IgD-negative memory B cell (primary cell): ENCODE measurements around the gene AFG1L. TPM values are rescaled to one million over a fixed set of nuclear protein-coding genes. Genes with fewer than 3 reads are reported as not detected.
"Not testable (repeated sequence)": the region's sequence is repeated elsewhere in the genome, so short reads cannot be mapped to it uniquely, and the experiment has no call there.

Source experiments
- H3K27ac Mint-ChIP-seq, 3 donors: one replicate each; pipeline ENCODE4 v1.8.0; 2020 to 2022; ENCODE audit warnings: mild to moderate bottlenecking in 3 of 3, mixed read lengths in 3 of 3, moderate library complexity in 1 of 3
- H3K27me3 Mint-ChIP-seq: one replicate; pipeline ENCODE4 v1.8.0; 2021; ENCODE audit warnings: mixed read lengths
- H3K36me3 Mint-ChIP-seq: one replicate; pipeline ENCODE4 v1.8.0; 2020; ENCODE audit warnings: mild to moderate bottlenecking, mixed read lengths
- H3K4me1 Mint-ChIP-seq, 3 donors: one replicate each; pipeline ENCODE4 v1.8.0; 2020 to 2022; ENCODE audit warnings: mixed read lengths in 3 of 3, mild to moderate bottlenecking in 1 of 3
- H3K4me3 Mint-ChIP-seq, 4 donors: one replicate each; pipeline ENCODE4 v1.8.0; 2020 to 2022; ENCODE audit warnings: mild to moderate bottlenecking in 4 of 4, mixed read lengths in 4 of 4, moderate library complexity in 3 of 4
- H3K9me3 Mint-ChIP-seq, 3 donors: one replicate each; pipeline ENCODE4 v1.8.0; 2020 to 2021; ENCODE audit warnings: mixed read lengths in 3 of 3, mild to moderate bottlenecking in 1 of 3
- polyA plus RNA-seq: library from polyadenylated mRNA; unstranded; fragments of 300-500 nt; fragmentation: Illumina TruSeq; gene quantifications from one replicate; pipeline ENCODE4 v1.2.3, GENCODE V29; 2021

The AFG1L gene
- polyA plus RNA-seq, 1 donor from 2014 or later = 5.7 TPM

GRCh38 chr6:108432792-108433191 is 137.9 kb downstream of the AFG1L start:
- Mint-ChIP-seq H3K27ac (no peak overlapping the region), H3K27me3 (no peaks in the 10 kb centered on the region), H3K9me3 (peaks cover 0 to 1% (median 0%) of the 10 kb centered on the region in 3 donors), H3K36me3 (peaks cover 8% of the 10 kb centered on the region), H3K4me1 (peaks cover 0 to 4% (median 2%) of the 10 kb centered on the region in 3 donors), H3K4me3 (no peak overlapping the region)

DNA sequence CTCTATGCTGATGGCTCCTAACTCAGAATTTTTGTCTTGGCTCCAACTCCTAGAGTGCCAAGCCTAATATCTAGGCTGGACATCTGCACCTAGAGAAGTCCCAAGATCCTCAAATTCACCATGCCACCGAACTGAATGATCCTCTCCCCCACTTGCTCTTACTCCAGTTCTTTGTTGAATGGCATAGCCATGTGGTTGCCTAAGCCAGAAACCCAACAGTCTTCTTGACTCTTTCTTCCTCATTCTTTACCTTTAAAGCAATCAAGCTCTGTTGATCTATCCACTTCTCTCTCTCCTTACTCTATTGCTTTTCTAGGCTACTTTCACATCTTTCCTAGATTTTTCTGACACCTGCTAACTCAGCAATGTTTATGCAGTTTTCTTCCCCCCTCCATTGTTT is 139.4 kb downstream of the AFG1L start:
- H3K9me3 Mint-ChIP-seq = peaks cover 0 to 1% (median 0%) of the 10 kb centered on the region in 3 donors
- peaks cover 1% of the 10 kb centered on the region for H3K36me3 Mint-ChIP-seq
- no peak overlapping the region for H3K4me3 Mint-ChIP-seq
- no peak overlapping the region for H3K27ac Mint-ChIP-seq
- H3K4me1 Mint-ChIP-seq = no peaks in the 10 kb centered on the region
- no peaks in the 10 kb centered on the region for H3K27me3 Mint-ChIP-seq

DNA sequence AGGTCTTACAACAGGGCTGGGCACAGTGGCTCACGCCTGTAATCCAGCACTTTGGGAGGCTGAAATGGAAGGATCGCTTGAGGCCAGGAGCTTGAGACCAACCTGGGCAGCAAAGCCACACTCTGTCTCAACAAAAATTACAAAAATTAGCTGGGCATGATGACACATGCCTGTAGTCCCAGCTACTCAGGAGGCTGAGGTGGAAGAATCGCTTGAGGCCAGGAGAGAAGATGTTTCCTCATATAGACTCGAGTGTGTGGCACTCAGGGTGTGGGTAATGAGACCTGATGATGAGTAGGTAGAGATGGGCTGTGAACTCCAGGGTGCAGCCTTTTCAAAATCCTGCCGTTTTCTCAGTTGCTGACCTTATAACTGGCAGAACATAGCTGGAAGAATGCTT is 140.5 kb downstream of the AFG1L start:
- no peaks in the 10 kb centered on the region for H3K36me3 Mint-ChIP-seq
- H3K27me3 Mint-ChIP-seq = no peaks in the 10 kb centered on the region
- no peak overlapping the region for H3K4me3 Mint-ChIP-seq
- no peaks in the 10 kb centered on the region for H3K4me1 Mint-ChIP-seq
- H3K27ac Mint-ChIP-seq = no peak overlapping the region
- H3K9me3 Mint-ChIP-seq = peaks cover 0 to 1% (median 0%) of the 10 kb centered on the region in 3 donors

GRCh38 chr6:108436771-108437170 is 141.9 kb downstream of the AFG1L start:
- H3K36me3 Mint-ChIP-seq = no peaks in the 10 kb centered on the region
- no peak overlapping the region for H3K27ac Mint-ChIP-seq
- no peak overlapping the region for H3K4me3 Mint-ChIP-seq
- H3K9me3 Mint-ChIP-seq = peaks cover 0 to 1% (median 0%) of the 10 kb centered on the region in 3 donors
- no peaks in the 10 kb centered on the region for H3K27me3 Mint-ChIP-seq
- no peaks in the 10 kb centered on the region for H3K4me1 Mint-ChIP-seq

DNA sequence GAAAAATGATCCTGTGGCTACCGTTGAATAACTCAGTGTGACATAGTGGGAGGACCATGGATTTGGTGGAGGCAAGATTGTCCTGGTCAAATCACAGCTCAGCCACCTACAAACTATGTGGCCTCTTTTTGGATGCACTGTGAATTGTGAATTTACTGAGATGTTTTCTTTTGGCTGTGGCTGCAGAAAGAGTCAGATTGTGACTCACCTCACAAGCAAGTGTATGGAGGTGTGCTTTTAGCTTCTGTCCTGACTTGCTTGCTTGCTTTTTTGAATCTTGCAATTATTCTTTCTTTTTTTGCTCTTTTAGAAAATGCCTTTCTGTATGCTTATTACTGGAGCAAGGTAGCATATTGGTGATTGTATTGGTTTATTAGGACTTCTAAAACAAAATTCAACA is 143.0 kb downstream of the AFG1L start:
- Mint-ChIP-seq H3K27ac (no peak overlapping the region), H3K27me3 (no peaks in the 10 kb centered on the region), H3K4me3 (no peak overlapping the region), H3K36me3 (no peaks in the 10 kb centered on the region), H3K4me1 (no peaks in the 10 kb centered on the region), H3K9me3 (no peaks in the 10 kb centered on the region)

GRCh38 chr6:108438918-108439317 is 144.1 kb downstream of the AFG1L start:
- Mint-ChIP-seq H3K4me3 (no peak overlapping the region), H3K4me1 (peaks cover 0 to under 1% (median 0%) of the 10 kb centered on the region in 3 donors), H3K27me3 (no peaks in the 10 kb centered on the region), H3K9me3 (no peaks in the 10 kb centered on the region), H3K36me3 (peaks cover 4% of the 10 kb centered on the region), H3K27ac (no peak overlapping the region)

DNA sequence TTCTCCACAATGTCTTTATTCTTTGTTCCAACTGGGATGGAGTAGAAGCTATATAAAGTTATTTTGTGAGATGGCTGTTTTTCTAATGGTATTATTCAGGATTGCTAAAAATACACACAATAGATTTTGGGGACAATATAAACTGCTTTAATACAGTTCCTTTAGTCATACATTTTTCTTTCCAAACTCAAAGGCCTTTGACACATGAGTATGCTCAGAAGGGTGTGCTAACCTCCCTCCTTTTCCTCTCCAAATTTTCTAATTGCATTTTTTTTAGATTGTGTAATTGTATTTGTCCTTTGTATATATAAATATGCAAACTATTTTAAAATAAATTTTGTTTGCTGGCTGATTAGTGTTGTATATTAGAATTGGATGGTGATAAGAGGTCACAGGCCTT is 146.3 kb downstream of the AFG1L start:
- Mint-ChIP-seq H3K4me3 (no peak overlapping the region), H3K27me3 (no peaks in the 10 kb centered on the region), H3K4me1 (peaks cover 6 to 15% (median 10%) of the 10 kb centered on the region in 3 donors), H3K27ac (no peak overlapping the region), H3K9me3 (no peaks in the 10 kb centered on the region), H3K36me3 (peaks cover 4% of the 10 kb centered on the region)

DNA sequence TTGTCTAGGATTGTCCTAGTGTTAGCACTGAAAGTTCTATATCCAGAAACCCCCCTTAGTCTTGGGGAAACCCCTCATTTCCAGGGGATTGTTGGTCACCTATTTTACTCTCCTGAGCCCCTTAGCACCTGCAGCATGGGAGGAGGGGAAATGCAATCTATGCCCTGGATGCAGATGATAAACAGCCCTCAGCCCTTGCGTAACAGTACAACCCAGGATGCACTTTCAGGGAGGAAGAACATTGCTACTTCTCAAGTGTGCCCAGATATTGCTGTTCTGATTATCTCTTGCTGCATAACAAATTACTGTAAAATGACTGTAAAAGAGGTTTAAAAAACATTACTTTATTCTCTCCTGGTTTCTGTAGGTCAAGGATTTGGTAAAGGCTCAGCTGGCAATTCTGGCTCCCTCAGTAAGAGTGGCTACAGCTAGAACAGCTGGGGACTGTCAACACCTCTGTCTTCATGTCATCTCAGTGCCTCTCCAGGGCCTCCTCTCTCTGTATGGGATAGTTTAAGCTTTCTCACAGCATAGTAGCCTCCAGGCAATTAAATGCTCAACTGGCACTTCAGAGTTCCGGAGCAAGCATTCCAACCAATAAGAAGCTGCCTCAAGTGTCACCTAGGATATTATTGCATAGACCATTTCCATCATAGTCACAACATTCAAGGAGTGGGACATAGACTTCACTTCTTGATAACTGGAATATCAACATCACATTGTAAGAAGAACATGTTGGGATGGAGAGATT is 148.1 kb downstream of the AFG1L start:
- Mint-ChIP-seq H3K9me3 (no peaks in the 10 kb centered on the region), H3K27ac (no peak overlapping the region), H3K4me1 (peaks cover 6 to 15% (median 10%) of the 10 kb centered on the region in 3 donors), H3K27me3 (no peaks in the 10 kb centered on the region), H3K4me3 (no peak overlapping the region), H3K36me3 (peaks cover 4% of the 10 kb centered on the region)

DNA sequence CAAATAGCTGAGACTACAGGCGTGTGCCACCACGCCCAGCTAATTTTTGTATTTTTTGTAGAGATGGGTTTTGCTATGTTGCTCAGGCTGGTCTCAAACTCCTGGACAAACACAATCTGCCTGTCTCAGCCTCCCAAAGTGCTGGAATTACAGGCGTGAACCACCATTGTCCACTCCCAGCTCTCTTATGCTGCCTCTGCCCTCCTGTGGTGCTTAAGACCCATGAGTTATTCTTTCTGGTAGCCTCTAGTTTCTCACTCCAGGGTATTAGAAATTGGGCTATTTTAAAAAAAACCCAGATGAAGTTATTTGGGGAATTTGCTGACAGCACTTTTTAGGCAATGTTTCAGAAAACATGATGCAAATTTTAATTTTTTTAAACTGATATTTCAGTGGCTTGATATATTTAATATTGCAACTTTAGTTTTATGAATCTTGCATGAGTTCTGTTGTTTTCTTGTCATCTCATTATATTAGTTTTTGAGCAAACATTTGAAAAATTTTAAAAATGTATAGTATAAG is 151.8 kb downstream of the AFG1L start:
- no peaks in the 10 kb centered on the region for H3K27me3 Mint-ChIP-seq
- no peak overlapping the region for H3K27ac Mint-ChIP-seq
- H3K4me1 Mint-ChIP-seq = peaks cover 6 to 15% (median 10%) of the 10 kb centered on the region in 3 donors
- H3K36me3 Mint-ChIP-seq = peaks cover 4% of the 10 kb centered on the region
- no peak overlapping the region for H3K4me3 Mint-ChIP-seq
- H3K9me3 Mint-ChIP-seq = no peaks in the 10 kb centered on the region

GRCh38 chr6:108448481-108448880 is 153.6 kb downstream of the AFG1L start:
- Mint-ChIP-seq H3K4me1 (peaks cover 8 to 16% (median 11%) of the 10 kb centered on the region in 3 donors), H3K27ac (no peak overlapping the region)

DNA sequence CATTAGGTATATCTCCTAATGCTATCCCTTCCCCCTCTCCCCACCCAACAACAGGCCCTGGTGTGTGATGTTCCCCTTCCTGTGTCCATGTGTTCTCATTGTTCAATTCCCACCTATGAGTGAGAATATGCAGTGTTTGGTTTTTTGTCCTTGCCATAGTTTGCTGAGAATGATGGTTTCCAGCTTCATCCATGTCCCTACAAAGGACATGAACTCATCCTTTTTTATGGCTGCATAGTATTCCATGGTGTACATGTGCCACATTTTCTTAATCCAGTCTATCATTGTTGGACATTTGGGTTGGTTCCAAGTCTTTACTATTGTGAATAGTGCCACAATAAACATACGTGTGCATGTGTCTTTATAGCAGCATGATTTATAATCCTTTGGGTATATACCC is 154.9 kb downstream of the AFG1L start:
- H3K27me3 Mint-ChIP-seq, H3K9me3 Mint-ChIP-seq, H3K36me3 Mint-ChIP-seq, H3K4me3 Mint-ChIP-seq, H3K27ac Mint-ChIP-seq: not testable (repeated sequence)
- peaks cover 12 to 16% (median 13%) of the 10 kb centered on the region in 3 donors for H3K4me1 Mint-ChIP-seq

More at GRCh38 chr6:108448481-108448880, 153.6 kb downstream of the AFG1L start:
- no peaks in the 10 kb centered on the region for H3K9me3 Mint-ChIP-seq
- no peak overlapping the region for H3K4me3 Mint-ChIP-seq
- H3K36me3 Mint-ChIP-seq = no peaks in the 10 kb centered on the region
- H3K27me3 Mint-ChIP-seq = no peaks in the 10 kb centered on the region

DNA sequence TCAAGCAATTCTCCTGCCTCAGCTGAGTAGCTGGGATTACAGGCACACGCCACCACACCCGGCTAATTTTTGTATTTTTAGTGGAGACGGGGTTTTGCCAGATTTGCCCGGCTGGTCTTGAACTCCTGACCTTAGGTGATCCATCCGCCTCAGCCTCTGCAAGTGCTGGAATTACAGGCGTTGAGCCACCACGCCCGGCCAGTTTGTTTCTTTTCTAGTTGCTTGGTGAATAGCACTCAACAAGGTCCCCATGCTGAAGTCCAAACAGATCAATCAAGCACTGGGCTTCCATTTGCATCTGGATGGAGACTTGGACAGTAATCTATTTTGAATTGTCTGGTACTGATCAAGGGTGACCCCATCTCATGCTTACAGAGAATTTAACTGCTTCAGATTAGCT is 157.0 kb downstream of the AFG1L start:
- Mint-ChIP-seq H3K36me3 (peaks cover 1% of the 10 kb centered on the region), H3K27me3 (no peaks in the 10 kb centered on the region), H3K9me3 (no peaks in the 10 kb centered on the region), H3K4me3 (no peak overlapping the region), H3K27ac (no peak overlapping the region), H3K4me1 (peaks cover 5 to 7% (median 6%) of the 10 kb centered on the region in 3 donors)

DNA sequence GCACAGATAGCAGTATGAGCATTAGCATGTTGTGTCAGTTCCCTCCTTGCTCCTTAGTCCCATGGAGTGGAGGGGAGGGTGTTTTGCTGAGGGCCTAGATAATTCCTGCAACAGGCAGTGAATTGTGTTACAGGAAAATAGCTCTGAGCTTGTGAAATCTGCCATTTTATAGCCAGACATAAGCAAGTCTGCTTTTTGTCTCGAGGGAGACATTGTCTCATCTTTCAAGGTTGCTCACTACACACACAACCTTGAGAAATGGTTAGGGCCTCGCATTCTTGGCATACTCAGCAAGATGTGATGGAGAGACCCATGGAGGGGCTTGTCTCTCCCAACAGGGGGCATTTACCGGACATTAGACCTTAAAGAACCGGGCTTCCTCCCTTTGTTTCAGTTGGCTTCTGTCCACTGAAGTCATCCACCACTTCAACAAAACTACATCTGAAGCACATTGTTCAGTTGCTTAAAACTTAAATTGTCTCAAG is 157.9 kb downstream of the AFG1L start:
- H3K36me3 Mint-ChIP-seq = peaks cover 1% of the 10 kb centered on the region
- H3K9me3 Mint-ChIP-seq = no peaks in the 10 kb centered on the region
- H3K27me3 Mint-ChIP-seq = peaks cover under 1% of the 10 kb centered on the region
- peaks cover 5 to 7% (median 6%) of the 10 kb centered on the region in 3 donors for H3K4me1 Mint-ChIP-seq
- H3K4me3 Mint-ChIP-seq = no peak overlapping the region
- no peak overlapping the region for H3K27ac Mint-ChIP-seq

DNA sequence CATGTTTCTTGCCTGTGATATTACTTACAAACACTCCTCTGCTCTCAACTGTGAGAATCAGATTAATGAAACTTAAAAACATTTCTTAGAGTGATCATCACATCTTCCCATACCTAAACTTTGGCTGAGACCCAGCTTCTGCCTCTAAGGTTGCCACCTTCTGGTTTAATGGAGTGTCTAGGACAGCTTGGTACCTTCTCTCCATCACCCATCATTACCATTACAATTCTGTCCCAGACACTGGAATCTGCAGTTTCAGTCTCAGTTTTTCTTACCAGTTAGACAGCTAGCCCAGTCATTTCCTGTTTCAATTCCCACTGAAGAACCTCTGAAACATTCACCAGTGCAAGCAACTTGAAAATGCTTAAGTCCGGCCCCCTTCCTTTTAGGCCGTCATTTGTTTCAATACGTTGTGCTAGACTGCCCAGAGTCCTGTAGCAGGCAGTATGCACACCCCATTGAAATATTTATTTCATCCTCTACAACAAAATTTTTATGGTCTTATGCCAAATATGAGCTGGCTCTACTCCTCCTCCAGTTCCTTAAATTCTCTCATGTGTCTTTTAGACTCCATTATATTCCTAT is 158.8 kb downstream of the AFG1L start:
- H3K27me3 Mint-ChIP-seq = peaks cover 1% of the 10 kb centered on the region
- H3K9me3 Mint-ChIP-seq = no peaks in the 10 kb centered on the region
- H3K27ac Mint-ChIP-seq = no peak overlapping the region
- H3K4me3 Mint-ChIP-seq = no peak overlapping the region
- H3K36me3 Mint-ChIP-seq = peaks cover 1% of the 10 kb centered on the region
- peaks cover 5 to 7% (median 6%) of the 10 kb centered on the region in 3 donors for H3K4me1 Mint-ChIP-seq

- Mint-ChIP-seq H3K27me3 (peaks cover 3% of the 10 kb centered on the region), H3K27ac (no peak overlapping the region), H3K4me3 (no peak overlapping the region), H3K4me1 (peaks cover 5 to 7% (median 6%) of the 10 kb centered on the region in 3 donors), H3K36me3 (peaks cover 1% of the 10 kb centered on the region), H3K9me3 (no peaks in the 10 kb centered on the region)
Measured at GRCh38 chr6:108454356-108454755, 159.5 kb downstream of the AFG1L start.
